ENCODE data around the gene PTPRD.

Gene PTPRD

DNA sequence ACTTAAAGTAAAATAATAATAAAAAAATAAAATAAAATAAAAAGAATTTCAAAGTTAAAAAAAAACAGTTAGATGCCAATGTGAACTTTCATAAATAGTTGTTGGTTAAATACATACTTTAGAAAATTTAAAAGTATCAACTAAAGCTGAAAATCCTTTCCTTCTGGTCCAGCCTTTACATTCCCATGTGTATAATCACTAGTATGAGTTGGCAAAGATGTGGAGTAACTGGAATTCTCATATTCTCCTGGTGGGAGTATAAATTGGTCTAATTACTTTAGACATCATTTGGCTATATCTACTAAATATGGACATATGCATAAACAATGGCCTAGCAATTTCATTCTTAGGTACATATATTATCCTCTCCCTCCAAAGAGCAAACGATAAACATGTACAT, 619.9 kb downstream of the PTPRD start:
- no peak overlapping the region for H3K4me3 ChIP-seq (replicated peaks; ENCODE audit: low read depth, low read length)
- no peak for DNase-seq (ENCODE audit: extremely low read depth, low read depth)
- TF ChIP-seq, protein P1, sequence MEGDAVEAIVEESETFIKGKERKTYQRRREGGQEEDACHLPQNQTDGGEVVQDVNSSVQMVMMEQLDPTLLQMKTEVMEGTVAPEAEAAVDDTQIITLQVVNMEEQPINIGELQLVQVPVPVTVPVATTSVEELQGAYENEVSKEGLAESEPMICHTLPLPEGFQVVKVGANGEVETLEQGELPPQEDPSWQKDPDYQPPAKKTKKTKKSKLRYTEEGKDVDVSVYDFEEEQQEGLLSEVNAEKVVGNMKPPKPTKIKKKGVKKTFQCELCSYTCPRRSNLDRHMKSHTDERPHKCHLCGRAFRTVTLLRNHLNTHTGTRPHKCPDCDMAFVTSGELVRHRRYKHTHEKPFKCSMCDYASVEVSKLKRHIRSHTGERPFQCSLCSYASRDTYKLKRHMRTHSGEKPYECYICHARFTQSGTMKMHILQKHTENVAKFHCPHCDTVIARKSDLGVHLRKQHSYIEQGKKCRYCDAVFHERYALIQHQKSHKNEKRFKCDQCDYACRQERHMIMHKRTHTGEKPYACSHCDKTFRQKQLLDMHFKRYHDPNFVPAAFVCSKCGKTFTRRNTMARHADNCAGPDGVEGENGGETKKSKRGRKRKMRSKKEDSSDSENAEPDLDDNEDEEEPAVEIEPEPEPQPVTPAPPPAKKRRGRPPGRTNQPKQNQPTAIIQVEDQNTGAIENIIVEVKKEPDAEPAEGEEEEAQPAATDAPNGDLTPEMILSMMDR (IDR thresholded peaks at IDR 0.05; ENCODE audit: low read depth, low read length, missing control alignments), result no peak

DNA sequence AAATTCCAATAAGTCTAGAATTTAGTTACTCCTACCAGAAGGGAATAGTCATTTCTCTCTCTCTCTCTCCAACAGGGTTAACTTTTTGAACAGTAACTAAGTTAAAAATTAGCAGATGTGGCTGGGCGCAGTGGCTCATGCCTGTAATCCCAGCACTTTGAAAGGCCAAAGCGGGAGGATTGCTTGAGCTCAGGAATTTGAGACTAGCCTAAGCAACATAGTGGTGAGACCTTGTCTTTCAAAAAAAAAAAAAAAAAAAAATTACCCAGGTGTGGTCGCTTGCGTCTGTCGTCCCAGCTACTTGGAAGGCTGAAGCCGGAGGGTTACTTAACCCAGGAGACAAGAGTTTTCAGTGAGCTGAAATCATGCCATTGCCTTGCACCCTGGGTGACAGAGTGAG, 639.7 kb downstream of the PTPRD start:
- TF ChIP-seq, protein P1 (IDR thresholded peaks at IDR 0.05; ENCODE audit: low read depth, low read length, missing control alignments), result no peak
- DNase-seq (ENCODE audit: extremely low read depth, low read depth), result no peak
- H3K4me3 ChIP-seq (replicated peaks; ENCODE audit: low read depth, low read length), result no peak overlapping the region

DNA sequence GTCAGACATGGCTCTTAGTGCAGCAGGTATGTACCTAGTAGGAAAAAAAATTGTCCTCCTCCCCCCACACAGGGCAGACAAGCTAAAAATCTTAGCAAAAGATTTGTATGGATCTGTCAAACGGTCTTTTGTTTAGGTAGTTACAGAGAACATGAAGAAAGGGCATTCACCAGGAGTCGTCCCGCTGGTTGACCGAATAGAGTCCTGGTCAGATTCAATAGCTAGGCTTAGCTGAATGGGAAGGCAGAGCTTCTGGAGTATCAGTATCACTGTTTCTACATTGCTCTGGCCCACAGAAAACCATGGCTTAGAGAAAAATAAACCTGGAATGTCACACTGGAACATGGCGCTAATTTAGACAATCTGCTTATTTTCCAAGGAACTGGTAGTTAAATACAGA, 642.3 kb downstream of the PTPRD start:
- DNase-seq (ENCODE audit: extremely low read depth, low read depth), result no peak
- TF ChIP-seq, protein P1 (IDR thresholded peaks at IDR 0.05; ENCODE audit: low read depth, low read length, missing control alignments), result no peak

DNA sequence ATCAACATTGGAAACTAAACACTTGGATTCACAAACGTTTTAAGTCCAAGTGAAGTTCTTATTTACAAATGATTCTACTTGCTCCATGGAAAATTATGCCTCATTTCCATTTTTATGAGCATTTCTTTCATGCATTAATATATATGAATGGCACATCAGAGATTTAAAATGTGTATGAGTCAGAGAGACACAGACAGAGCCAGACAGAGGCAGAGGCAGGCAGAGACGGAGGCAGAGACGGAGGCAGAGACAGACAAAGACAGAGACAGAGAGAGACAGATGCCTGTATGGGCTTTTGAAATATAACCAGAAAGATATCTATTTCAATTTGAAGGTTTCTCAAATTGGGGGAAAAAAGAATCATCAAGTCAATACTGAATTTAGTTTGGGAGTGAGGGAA, 649.0 kb downstream of the PTPRD start:
- no peak for DNase-seq (ENCODE audit: extremely low read depth, low read depth)
- no peak overlapping the region for H3K4me3 ChIP-seq (replicated peaks; ENCODE audit: low read depth, low read length)
- TF ChIP-seq, protein P1 (IDR thresholded peaks at IDR 0.05; ENCODE audit: low read depth, low read length, missing control alignments), result no peak

More for the DNA sequence above, 642.3 kb downstream of the PTPRD start:
- no peak overlapping the region for H3K4me3 ChIP-seq (replicated peaks; ENCODE audit: low read depth, low read length)

DNA sequence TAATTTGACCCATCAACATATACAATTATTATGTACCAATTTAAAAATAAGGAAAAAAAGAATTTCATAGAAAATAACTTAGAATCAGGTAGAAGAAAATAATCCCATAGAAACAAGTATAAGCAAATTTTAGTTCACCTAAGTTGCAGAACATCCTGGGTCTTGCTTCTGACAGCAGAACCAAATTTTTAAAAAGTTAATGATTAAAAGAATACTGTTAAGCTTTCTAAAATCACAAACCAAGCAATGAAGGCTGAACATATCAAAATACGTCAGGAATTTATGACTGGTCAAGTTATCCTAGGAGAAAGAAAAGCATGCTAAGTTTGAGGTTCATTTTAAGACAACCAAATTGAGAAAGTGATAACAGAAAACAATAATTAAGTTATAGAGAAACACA, 650.9 kb downstream of the PTPRD start:
- TF ChIP-seq, protein P1 (IDR thresholded peaks at IDR 0.05; ENCODE audit: low read depth, low read length, missing control alignments), result no peak
- no peak overlapping the region for H3K4me3 ChIP-seq (replicated peaks; ENCODE audit: low read depth, low read length)
- DNase-seq (ENCODE audit: extremely low read depth, low read depth), result no peak

DNA sequence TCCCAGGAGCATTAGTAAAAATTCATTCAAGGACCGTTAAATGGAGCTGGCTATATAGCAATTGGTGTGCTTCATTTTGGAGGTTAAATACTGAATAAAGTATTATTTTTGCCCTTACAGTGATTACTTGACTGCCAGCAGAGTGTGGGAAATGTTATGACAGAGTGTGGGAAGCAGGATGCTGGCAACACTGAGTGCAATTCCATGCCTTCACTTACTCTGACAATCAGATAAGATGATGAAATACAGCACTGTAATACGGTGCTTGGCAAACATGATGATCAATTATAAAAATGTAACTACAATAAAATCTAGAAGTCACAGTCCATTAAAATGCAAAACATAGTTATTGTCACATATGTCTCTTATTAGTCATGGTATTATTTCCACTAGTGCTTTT, 651.3 kb downstream of the PTPRD start:
- no peak overlapping the region for H3K4me3 ChIP-seq (replicated peaks; ENCODE audit: low read depth, low read length)

More for the DNA sequence above, 651.3 kb downstream of the PTPRD start:
- TF ChIP-seq, protein P1 (IDR thresholded peaks at IDR 0.05; ENCODE audit: low read depth, low read length, missing control alignments), result no peak
- DNase-seq (ENCODE audit: extremely low read depth, low read depth), result no peak
